B cell (primary cell): ENCODE results near the gene SHROOM2. TPM values are rescaled to one million over a fixed set of nuclear protein-coding genes. Genes with fewer than 3 reads are reported as not detected.

Experiments
- ATAC-seq: fragments of 200-7000 bp; cut with Tn5 transposase; one replicate; pipeline ENCODE4 v1.10.0; 2021; ENCODE audit warnings: low read depth, mild to moderate bottlenecking, moderate number of reproducible peaks, moderate library complexity
- CTCF ChIA-PET: fragments of 350-600 bp; sonication (Branson Sonifier 250); formaldehyde crosslinking; loops from one replicate; lab custom pipeline; 2021; ENCODE audit warnings: antibody characterized with exemption, inconsistent platforms; lab: Charles Lee
- POLR2A ChIA-PET: fragments of 350-600 bp; sonication (Branson Sonifier 250); formaldehyde crosslinking; loops from one replicate; lab custom pipeline; 2021; ENCODE audit warnings: antibody characterized with exemption; lab: Charles Lee
- DNase-seq: peaks from one replicate; pipeline ENCODE4 v3.0.0; 2013
- H2AFZ ChIP-seq: 2 replicates; pipeline ENCODE4 v1.6.1; 2012; ENCODE audit warnings: mild to moderate bottlenecking, low read depth, low read length; ENCODE audit not compliant: insufficient read depth, poor library complexity, severe bottlenecking
- H3K27ac ChIP-seq, 2 donors: 1 replicate in 1 of 2; 2 replicates in 1 of 2; pipeline ENCODE4 v1.5.1; 2012 to 2013; ENCODE audit warnings: low read length in 2 of 2, mild to moderate bottlenecking in 2 of 2, moderate library complexity in 1 of 2
- H3K27me3 ChIP-seq, 4 experiments: fragments of 200-600 bp in 1 of 4; sonication (generic) in 1 of 4; replicated peaks in 1 of 4; 1 replicate in 2 of 4; 2 replicates in 2 of 4; pipeline versions ENCODE4 v1.6.1 to v1.7.0; 2013 to 2016; ENCODE audit warnings: low read length in 3 of 4, mild to moderate bottlenecking in 2 of 4, mixed read lengths in 1 of 4, moderate library complexity in 1 of 4; ENCODE audit not compliant: insufficient read depth in 4 of 4, control insufficient read depth in 3 of 4; ENCODE audit errors: control extremely low read depth in 1 of 4
- H3K36me3 ChIP-seq, 2 experiments: replicated peaks in 1 of 2; 1 replicate in 1 of 2; 2 replicates in 1 of 2; pipeline versions ENCODE4 v1.6.1 to v1.7.1; 2013; ENCODE audit warnings: low read length in 1 of 2; ENCODE audit not compliant: insufficient read depth in 2 of 2, control insufficient read depth in 1 of 2; ENCODE audit errors: control extremely low read depth in 1 of 2, extremely low read depth in 1 of 2
- H3K4me1 ChIP-seq, 2 donors: fragments of 200-600 bp in 1 of 2; sonication (generic) in 1 of 2; 1 replicate in 1 of 2; 2 replicates in 1 of 2; pipeline versions ENCODE4 v1.5.1 to v1.6.1; 2013 to 2017; ENCODE audit warnings: low read length in 2 of 2; ENCODE audit not compliant: control insufficient read depth in 2 of 2, insufficient read depth in 2 of 2
- H3K4me2 ChIP-seq: replicated peaks from 2 replicates; pipeline ENCODE3; 2012; ENCODE audit warnings: mild to moderate bottlenecking, low read depth, low read length; ENCODE audit not compliant: poor library complexity, severe bottlenecking
- H3K4me3 ChIP-seq, 5 experiments: fragments of 200-600 bp in 1 of 5; sonication (generic) in 1 of 5; 1 replicate in 3 of 5; 2 replicates in 2 of 5; pipeline versions ENCODE4 v1.5.1 to v1.7.0; 2011 to 2016; ENCODE audit warnings: low read length in 4 of 5, mild to moderate bottlenecking in 4 of 5, low read depth in 2 of 5, control low read depth in 1 of 5, moderate library complexity in 1 of 5; ENCODE audit not compliant: insufficient read depth in 1 of 5; ENCODE audit errors: control extremely low read depth in 1 of 5, extremely low read depth in 1 of 5
- H3K79me2 ChIP-seq: fragments of 200-600 bp; sonication (generic); one replicate; pipeline ENCODE4 v1.6.0; 2016; ENCODE audit warnings: low read length; ENCODE audit not compliant: control insufficient read depth, insufficient read depth
- H3K9ac ChIP-seq: fragments of 200-600 bp; sonication (generic); 2 replicates; pipeline ENCODE4 v1.6.1; 2017; ENCODE audit warnings: mild to moderate bottlenecking, low read length, moderate library complexity
- H3K9me3 ChIP-seq, 3 donors: one replicate each; pipeline versions ENCODE4 v1.6.1 to v1.7.1; 2013; ENCODE audit warnings: low read length in 2 of 3; ENCODE audit not compliant: control insufficient read depth in 2 of 3, insufficient read depth in 1 of 3; ENCODE audit errors: control extremely low read depth in 1 of 3
- H4K20me1 ChIP-seq: 2 replicates; pipeline ENCODE4 v1.6.0; 2012; ENCODE audit warnings: mild to moderate bottlenecking, low read length; ENCODE audit not compliant: insufficient read depth, control insufficient read depth, poor library complexity, severe bottlenecking
- H3K27ac Mint-ChIP-seq: one replicate; pipeline ENCODE4 v1.8.0; 2021; ENCODE audit warnings: mixed read lengths
- H3K27me3 Mint-ChIP-seq: one replicate; pipeline ENCODE4 v1.8.0; 2021; ENCODE audit warnings: mixed read lengths
- H3K4me1 Mint-ChIP-seq: one replicate; pipeline ENCODE4 v1.8.0; 2021; ENCODE audit warnings: mixed read lengths
- H3K4me3 Mint-ChIP-seq: one replicate; pipeline ENCODE4 v1.8.0; 2021; ENCODE audit warnings: mixed read lengths
- H3K9me3 Mint-ChIP-seq: one replicate; pipeline ENCODE4 v1.8.0; 2022; ENCODE audit warnings: mixed read lengths; ENCODE audit not compliant: insufficient read depth
- CTCF ChIP-seq: fragments of 200-600 bp; IDR thresholded peaks from one replicate; pipeline ENCODE4 v1.8.0; 2022; ENCODE audit warnings: antibody characterized with exemption, mild to moderate bottlenecking
- EZH2 ChIP-seq: IDR thresholded peaks from 2 replicates; pipeline ENCODE4 v1.6.1; 2012; ENCODE audit warnings: borderline replicate concordance, low read depth, mild to moderate bottlenecking, moderate library complexity, low read length; ENCODE audit not compliant: insufficient read depth, poor library complexity, severe bottlenecking
- WGBS: methylation state at CpG from one replicate; pipeline ENCODE4 v1.1.5; 2013; ENCODE audit warnings: missing lambda C conversion rate; ENCODE audit not compliant: insufficient coverage; 5-methylcytosine and 5-hydroxymethylcytosine counted together
- intact Hi-C: fragments of 100-400 bp; cut with micrococcal nuclease; formaldehyde crosslinking; loops from one replicate; pipeline ENCODE4 v1.10.0; 2022
- polyA plus RNA-seq: library from polyadenylated mRNA; depleted of rRNA; stranded (reverse); fragments of >200 nt; gene quantifications from 2 replicates; pipeline ENCODE4 v1.2.3, GENCODE V29; 2012
- total RNA-seq, 2 donors: library from RNA; stranded (reverse); fragments of 120-200 nt in 1 of 2; gene quantifications; 1 replicate in 1 of 2; 2 replicates in 1 of 2; pipeline versions ENCODE4 v1.2.3 to v1.2.4, GENCODE V29; 2013 to 2022

The SHROOM2 gene
- total and polyA plus RNA-seq, 2 donors (not counting 1 experiment from before 2014, with no cell fraction given), result not detected

- no peak overlapping the region for H3K27ac ChIP-seq
- intact Hi-C loops, result loop anchor here (10.0 kb wide), 1 partner anchor 1239 kb away; no protein-coding TSS in a partner anchor
- DNase-seq (no peak), ATAC-seq (no peak)
- no peaks in the 10 kb centered on the region for H3K36me3 ChIP-seq
- H3K27me3 Mint-ChIP-seq, result no peaks in the 10 kb centered on the region
- TF ChIP-seq CTCF (no peak), EZH2 (no peak)
- no peak overlapping the region for H2AFZ ChIP-seq
- no peaks in the 10 kb centered on the region for H3K27me3 ChIP-seq
- H3K27ac Mint-ChIP-seq, result no peak overlapping the region
- ChIA-PET CTCF (interaction anchor here (1.1 to 2.8 kb wide), 3 partner anchors 13 to 137 kb away, joined by 3 to 18 read pairs (median 3); no protein-coding TSS in a partner anchor), POLR2A (interaction anchor here (0.6 kb wide), 1 partner anchor 97 kb away, joined by 6 read pairs; no protein-coding TSS in a partner anchor)
- no peaks in the 10 kb centered on the region for H3K9me3 Mint-ChIP-seq
- H4K20me1 ChIP-seq, result no peaks in the 10 kb centered on the region
- H3K4me1 ChIP-seq, result peaks cover 28 to 41% of the 10 kb centered on the region in 2 donors
- WGBS, result 88% methylated on average over 14 of the region's 18 CpGs
- no peaks in the 10 kb centered on the region for H3K79me2 ChIP-seq
- H3K9me3 ChIP-seq, result peaks cover 0 to 9% (median 0%) of the 10 kb centered on the region in 3 donors
- no peak overlapping the region for H3K9ac ChIP-seq
- no peak overlapping the region for H3K4me3 ChIP-seq
- H3K4me2 ChIP-seq, result no peak overlapping the region
- peaks cover 42% of the 10 kb centered on the region for H3K4me1 Mint-ChIP-seq
- no peak overlapping the region for H3K4me3 Mint-ChIP-seq
These were observed 197.2 kb downstream of the SHROOM2 start for GRCh38 chrX:9983441-9983840.

- Histone ChIP-seq H4K20me1 (no peaks in the 10 kb centered on the region), H3K4me3 (no peak overlapping the region), H3K27me3 (no peaks in the 10 kb centered on the region), H3K36me3 (no peaks in the 10 kb centered on the region), H3K27ac (no peak overlapping the region), H3K9me3 (peaks cover 0 to 9% (median 0%) of the 10 kb centered on the region in 3 donors), H3K9ac (no peak overlapping the region), H3K4me2 (no peak overlapping the region), H2AFZ (no peak overlapping the region), H3K4me1 (peaks cover 28 to 41% of the 10 kb centered on the region in 2 donors), H3K79me2 (no peaks in the 10 kb centered on the region)
- POLR2A ChIA-PET, result interaction anchor here (0.6 kb wide), 1 partner anchor 98 kb away, joined by 6 read pairs; no protein-coding TSS in a partner anchor
- no peak overlapping the region for H3K4me3 Mint-ChIP-seq
- CTCF ChIA-PET, result interaction anchor here (1.1 to 2.8 kb wide), 2 partner anchors 42 to 136 kb away, joined by 3 to 18 read pairs; no protein-coding TSS in a partner anchor
- H3K9me3 Mint-ChIP-seq, result no peaks in the 10 kb centered on the region
- H3K4me1 Mint-ChIP-seq, result peaks cover 39% of the 10 kb centered on the region
- ATAC-seq, result no peak
- H3K27me3 Mint-ChIP-seq, result no peaks in the 10 kb centered on the region
- WGBS, result 96% methylated on average over 6 of the region's 11 CpGs
- DNase-seq, result no peak
- intact Hi-C loops, result loop anchor here (10.0 kb wide), 1 partner anchor 1239 kb away; no protein-coding TSS in a partner anchor
- no peak overlapping the region for H3K27ac Mint-ChIP-seq
- TF ChIP-seq EZH2 (no peak), CTCF (no peak)
These were observed 197.6 kb downstream of the SHROOM2 start for GRCh38 chrX:9983846-9984245.
